Measurements from ENCODE around the gene PID1.
A peak's percentile ranks its signal among the peaks of the same experiment; 100 is the strongest.

PID1 gene
- long read RNA-seq: 0 reads

DNA sequence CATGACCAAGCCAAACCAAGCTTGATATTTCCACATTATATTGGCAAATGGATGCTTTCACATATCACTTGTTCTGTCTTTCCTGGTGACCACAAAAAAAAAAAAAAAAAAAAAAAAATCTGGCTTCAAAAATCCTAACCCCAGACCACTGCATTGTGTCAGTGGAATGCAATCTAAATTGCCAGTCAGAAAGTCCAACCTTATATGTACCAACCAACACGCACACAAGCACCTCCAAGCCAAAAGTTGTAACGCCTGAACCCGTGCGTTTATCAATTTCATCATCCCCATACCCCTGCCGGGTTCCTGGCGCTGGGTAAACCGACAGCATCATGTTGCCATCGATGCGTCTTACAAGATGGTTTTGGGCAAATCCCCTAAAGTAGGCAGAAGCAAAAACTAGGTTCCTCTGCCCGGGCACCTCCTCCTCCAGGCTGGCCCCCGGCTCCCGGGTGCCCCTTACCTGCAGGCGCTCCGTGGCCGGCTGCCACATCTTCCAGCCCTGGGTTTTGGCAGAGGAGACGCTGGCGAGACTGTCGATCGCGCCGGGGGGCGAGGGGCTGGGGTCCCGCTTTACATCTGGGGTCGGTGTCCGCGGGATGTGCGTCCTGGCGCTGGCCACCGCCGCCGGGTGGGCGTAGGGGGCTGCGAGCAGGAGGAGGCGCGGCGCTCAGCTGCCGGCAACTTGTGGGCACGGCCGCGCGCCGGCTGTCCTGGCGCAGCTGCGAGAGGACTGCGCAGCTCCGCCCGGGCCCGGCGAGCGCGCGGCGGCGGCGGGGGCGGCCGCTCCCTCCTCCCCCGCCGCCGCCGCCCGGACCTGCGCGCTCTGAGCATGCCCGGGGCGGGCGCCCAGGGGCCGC is at the start of gene PID1:
Gene PID1 (minus strand): TSS at position 737 of the 860 bp plus-strand sequence. CDS start 244 bp downstream, at position 493.
- DNase-seq (ENCODE audit: low read depth in 1 of 2, low spot score in 1 of 2): no peak
- Histone ChIP-seq H3K27ac (replicated peaks) (no peak within 1 kb of the TSS), H3K27me3 (ENCODE audit: insufficient read depth, poor library complexity, severe bottlenecking) (peaks cover 23% of the 10 kb centered on the region), H3K4me3 (replicated peaks; ENCODE audit: insufficient read depth, low read length) (peak within 1 kb of the TSS; percentile 34)
- TF ChIP-seq SPI1 (IDR thresholded peaks at IDR 0.05; ENCODE audit: borderline replicate concordance, low read depth): no peak
- no peak for TF ChIP-seq GABPA (IDR thresholded peaks at IDR 0.05; ENCODE audit: low read depth)
- TF ChIP-seq REST (IDR thresholded peaks at IDR 0.05; ENCODE audit: insufficient replicate concordance, low read depth): no peak
- TF ChIP-seq POLR2AphosphoS5 (IDR thresholded peaks at IDR 0.05; ENCODE audit: low read depth): no peak
- no peak for TF ChIP-seq CTCF (IDR thresholded peaks at IDR 0.05; ENCODE audit: insufficient read depth, low read length)

- no peak for DNase-seq (ENCODE audit: low read depth in 1 of 2, low spot score in 1 of 2)
- TF ChIP-seq POLR2AphosphoS5 (IDR thresholded peaks at IDR 0.05; ENCODE audit: low read depth) (no peak), CTCF (IDR thresholded peaks at IDR 0.05; ENCODE audit: insufficient read depth, low read length) (no peak), GABPA (IDR thresholded peaks at IDR 0.05; ENCODE audit: low read depth) (no peak), REST (IDR thresholded peaks at IDR 0.05; ENCODE audit: insufficient replicate concordance, low read depth) (no peak), SPI1 (IDR thresholded peaks at IDR 0.05; ENCODE audit: borderline replicate concordance, low read depth) (no peak)
- Histone ChIP-seq H3K27me3 (ENCODE audit: insufficient read depth, poor library complexity, severe bottlenecking) (no peaks in the 10 kb centered on the region), H3K27ac (replicated peaks) (no peak overlapping the region), H3K4me3 (replicated peaks; ENCODE audit: insufficient read depth, low read length) (no peak overlapping the region)
These were observed 48.5 kb upstream of the PID1 start for GRCh38 chr2:229319558-229319957.

DNA sequence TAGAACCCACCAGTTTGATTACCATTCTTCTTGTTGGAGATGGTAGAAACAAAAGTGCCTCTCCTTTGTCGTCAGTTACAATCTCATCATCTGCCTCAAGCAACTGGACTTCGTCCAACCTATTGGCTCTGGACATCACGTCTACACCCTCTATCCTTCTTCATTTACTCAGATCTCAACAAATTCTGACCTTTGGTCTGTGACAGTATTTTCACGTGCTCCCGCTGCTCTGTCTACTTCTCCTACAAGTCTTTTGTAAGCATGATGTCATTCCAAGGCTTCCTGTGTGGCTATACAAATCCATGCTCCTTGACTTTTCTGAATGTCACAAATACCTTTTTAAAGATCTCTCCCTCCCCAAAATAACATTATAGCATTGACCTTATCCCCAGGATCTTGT is 43.0 kb upstream of the PID1 start:
- no peak overlapping the region for H3K27ac ChIP-seq (replicated peaks)
- DNase-seq (ENCODE audit: low read depth in 1 of 2, low spot score in 1 of 2): no peak
- no peak for TF ChIP-seq SPI1 (IDR thresholded peaks at IDR 0.05; ENCODE audit: borderline replicate concordance, low read depth)
- no peak for TF ChIP-seq POLR2AphosphoS5 (IDR thresholded peaks at IDR 0.05; ENCODE audit: low read depth)
- no peak for TF ChIP-seq REST (IDR thresholded peaks at IDR 0.05; ENCODE audit: insufficient replicate concordance, low read depth)
- no peak for TF ChIP-seq CTCF (IDR thresholded peaks at IDR 0.05; ENCODE audit: insufficient read depth, low read length)
- TF ChIP-seq GABPA (IDR thresholded peaks at IDR 0.05; ENCODE audit: low read depth): no peak

More for the DNA sequence above, 43.0 kb upstream of the PID1 start:
- H3K4me3 ChIP-seq (replicated peaks; ENCODE audit: insufficient read depth, low read length): no peak overlapping the region
- H3K27me3 ChIP-seq (ENCODE audit: insufficient read depth, poor library complexity, severe bottlenecking): no peaks in the 10 kb centered on the region
